NCI-H748 treated with DMSO at 0.1 percent for 48 hours (cell line): ENCODE results near the gene THSD7B.
"Not testable (repeated sequence)": the region's sequence is repeated elsewhere in the genome, so short reads cannot be mapped to it uniquely, and the experiment has no call there.

Experiments used
- DNase-seq: peaks from one replicate; lab custom pipeline; 2025; lab: John Stamatoyannopoulos, UW

Gene THSD7B

DNA sequence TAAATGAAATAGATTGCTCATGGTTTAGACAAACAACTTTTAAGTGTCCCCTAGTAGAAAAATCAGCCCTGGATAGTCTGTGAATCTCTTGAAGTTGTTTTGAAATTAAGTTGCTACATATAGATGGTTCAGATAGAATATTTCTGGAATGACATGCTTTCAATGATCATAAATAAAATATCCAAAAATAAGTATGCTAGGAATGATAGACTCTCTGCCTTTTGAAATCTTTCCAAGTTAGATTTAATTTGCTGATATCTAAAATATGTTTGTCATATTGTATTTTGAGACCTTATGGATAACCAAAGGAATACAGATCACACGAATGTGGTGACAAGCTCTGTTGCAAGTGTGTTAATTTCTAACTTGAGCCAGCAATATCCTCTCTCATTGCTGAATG lies 488.7 kb downstream of the THSD7B start:
- no peak for DNase-seq

GRCh38 chr2:137255345-137255744 lies 490.0 kb downstream of the THSD7B start:
- no peak for DNase-seq

DNA sequence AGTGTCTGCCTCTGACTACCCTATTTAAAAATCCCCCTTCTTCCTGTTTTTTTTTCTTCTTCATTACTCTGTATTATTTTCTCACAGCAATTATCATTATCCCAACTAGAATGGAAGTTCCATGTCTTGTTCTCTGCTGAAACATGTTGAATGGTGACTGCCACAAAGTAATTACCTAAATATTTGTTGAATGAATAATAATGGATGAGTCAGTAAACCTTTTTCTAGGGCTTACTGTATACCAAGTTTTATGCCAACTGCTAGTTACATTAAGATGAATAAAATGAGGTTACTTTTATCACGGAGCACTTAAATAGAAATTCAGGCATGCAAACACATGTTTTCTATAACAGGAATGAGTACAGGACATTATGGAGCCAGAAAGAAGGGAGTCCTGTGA lies 490.6 kb downstream of the THSD7B start:
- DNase-seq, result no peak

DNA sequence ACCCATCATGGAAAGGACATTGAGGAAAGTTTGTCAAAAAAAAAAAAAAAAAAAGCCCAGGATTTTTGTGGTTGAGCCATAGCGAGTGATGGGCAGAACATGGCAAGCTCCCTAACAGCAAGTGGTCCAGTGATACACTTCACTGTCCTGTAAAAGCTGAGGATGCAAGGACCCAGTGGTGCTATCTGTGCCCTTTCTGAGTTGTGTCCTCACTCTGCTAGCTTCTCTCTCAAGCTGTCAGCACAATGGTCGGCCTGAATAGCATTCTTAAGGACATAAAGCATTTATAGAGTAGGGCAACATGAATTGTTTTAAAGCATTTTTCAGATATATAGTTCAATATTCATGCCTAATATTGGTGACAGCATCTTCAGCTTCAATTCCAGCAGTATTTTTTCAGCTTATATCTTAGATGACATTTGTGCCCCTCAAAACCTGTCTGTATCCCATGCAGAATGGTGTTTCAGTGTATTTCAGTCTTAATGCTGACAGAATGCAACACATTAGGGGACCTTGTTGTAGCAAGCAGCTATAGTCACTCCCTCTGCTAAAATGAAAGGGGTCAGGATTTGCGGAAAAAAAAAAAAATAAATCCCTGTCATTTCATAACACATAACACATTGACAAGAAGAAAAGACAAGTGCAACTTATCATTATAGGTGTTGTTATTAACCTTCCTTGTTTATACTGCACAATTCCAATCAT lies 496.7 kb downstream of the THSD7B start:
- no peak for DNase-seq

DNA sequence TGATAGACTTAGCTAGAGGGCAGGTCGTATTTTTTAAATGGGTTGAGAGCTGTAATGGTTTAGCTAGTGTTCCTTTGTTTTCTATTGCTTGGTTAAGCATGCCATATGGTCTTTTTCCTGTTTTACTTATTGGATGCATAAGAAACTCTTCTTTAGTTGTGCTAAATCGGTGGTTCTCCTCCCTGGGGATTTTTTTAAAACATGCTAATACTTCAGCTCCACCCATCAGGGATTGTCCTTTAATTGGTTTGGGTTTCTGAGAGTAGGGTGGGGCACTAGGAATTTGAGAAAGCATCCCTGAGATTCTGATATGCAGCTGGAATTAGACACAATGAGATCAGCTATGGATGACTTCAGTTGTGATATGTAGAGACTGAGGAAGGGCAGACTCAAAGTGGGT lies 497.2 kb downstream of the THSD7B start:
- no peak for DNase-seq

- DNase-seq, result no peak
These were observed 522.7 kb downstream of the THSD7B start for GRCh38 chr2:137287913-137288639.

- DNase-seq, result no peak
These were observed 526.7 kb downstream of the THSD7B start for GRCh38 chr2:137291836-137292570.

DNA sequence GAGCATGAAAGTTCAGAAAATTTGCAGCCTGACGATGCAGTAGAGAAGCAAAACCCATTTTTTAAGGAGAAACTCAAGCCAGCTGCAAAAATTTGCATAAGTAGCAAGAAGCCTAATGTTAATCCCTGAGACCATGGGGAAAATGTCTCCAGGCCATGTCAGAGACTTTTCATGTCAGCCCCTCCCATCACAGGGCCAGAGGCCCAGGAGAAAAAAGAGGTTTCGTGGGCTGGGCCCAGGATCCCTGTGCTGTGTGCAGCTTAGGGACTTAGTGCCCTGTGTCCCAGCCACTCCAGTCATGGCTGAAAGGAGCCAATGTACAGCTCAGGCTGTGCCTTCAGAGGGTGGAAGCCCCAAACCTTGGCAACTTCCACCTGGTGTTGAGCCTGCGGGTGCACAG lies 533.0 kb downstream of the THSD7B start:
- no peak for DNase-seq

- no peak for DNase-seq
These were observed 535.6 kb downstream of the THSD7B start for GRCh38 chr2:137300987-137301386.

DNA sequence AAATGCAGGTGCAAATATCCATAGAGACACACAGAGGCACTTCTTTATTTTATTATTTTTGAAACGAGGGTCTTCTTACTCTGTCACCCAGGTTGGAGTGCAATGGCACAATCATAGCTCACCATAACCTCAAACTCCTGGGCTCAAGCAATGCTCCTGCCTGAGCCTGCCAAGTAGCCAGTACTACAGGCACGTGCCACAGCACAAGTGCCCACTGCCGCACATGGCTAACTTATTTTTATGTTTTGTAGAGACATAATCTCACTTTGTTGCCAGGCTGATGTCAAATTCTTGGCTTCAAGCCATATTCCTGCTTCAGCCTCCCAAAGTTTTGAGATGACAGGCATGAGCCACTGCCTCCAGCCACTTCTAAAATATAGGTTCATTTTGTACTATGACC lies 537.6 kb downstream of the THSD7B start:
- no peak for DNase-seq

DNA sequence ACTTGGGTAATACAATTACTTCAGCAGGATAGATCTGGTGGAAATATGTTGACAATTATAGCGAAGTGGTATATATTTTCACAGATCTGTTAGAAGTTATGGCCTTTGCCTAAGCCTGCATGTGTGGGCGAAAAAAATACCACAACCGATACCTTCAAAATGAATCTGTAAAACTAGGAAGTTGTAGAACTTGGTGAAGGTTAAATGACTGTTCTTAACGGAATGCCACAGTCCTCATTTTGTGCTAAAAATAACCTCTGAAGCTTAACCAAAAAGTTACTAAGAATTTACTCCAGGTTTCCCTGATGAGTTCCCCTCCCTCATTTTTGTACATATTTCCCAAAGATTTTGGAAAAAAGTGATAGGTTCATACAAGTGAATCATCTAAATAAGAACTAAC lies 550.7 kb downstream of the THSD7B start:
- no peak for DNase-seq

DNA sequence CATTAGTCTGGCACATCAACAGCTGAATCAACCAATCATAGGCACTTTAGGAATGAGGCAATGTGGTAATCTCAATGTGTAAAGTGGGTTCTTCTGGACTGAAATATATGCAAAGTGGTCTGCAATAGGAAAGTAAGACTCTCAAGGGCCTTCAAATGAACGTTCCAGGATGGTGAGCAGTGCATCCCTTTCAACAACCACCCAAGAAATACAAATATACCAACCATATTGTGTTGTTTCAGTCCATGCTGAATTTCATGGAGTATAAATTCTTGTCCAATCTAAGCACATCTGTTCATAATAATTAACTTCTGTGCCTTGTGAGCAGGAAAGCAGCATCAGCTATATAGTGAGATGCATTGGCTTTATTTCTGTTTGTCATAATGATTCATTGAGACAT lies 556.2 kb downstream of the THSD7B start:
- no peak for DNase-seq

- not testable (repeated sequence) for DNase-seq
These were observed 566.2 kb downstream of the THSD7B start for GRCh38 chr2:137331562-137331961.

- no peak for DNase-seq
These were observed 568.2 kb downstream of the THSD7B start for GRCh38 chr2:137333386-137334165.

DNA sequence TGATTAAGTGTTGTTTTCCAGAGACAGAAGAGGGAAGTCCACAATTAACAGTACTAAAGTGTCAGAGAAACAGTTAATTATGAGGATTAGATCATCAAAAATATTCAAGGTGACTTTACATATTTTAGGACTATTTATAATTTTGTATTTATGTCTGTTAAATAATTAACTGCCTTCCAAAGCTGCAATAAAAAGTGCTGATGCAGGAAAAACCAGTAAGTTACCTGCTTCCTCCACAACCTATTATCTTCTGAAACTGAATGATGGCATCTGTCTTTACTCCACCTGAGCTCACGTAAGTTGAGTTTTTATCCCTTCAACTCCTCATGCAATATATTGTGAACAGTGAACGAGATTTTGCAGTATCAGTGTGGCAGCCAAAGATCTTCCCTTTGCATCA lies 570.7 kb downstream of the THSD7B start:
- DNase-seq, result no peak

- DNase-seq, result no peak
These were observed 573.7 kb downstream of the THSD7B start for GRCh38 chr2:137339051-137339450.

- no peak for DNase-seq
These were observed 580.6 kb downstream of the THSD7B start for GRCh38 chr2:137345994-137346393.

DNA sequence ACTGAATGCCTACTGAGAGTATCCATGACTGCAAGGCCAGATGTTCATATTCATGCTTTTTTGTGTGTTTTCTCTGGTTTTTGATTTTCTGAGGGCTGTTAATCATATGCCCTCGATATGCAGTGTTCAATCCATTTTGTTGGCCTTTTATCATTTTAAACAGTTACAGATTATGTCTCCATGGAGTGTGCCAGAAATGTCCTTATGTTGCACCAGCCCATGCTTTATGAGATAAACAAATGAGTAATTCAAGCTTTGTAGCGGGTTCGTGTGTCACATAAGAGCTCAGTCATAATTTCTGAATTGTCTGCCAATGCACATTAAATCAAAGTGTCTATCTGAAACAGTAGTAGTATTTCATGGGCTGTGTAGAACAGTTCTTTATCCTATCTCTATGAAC lies 583.0 kb downstream of the THSD7B start:
- no peak for DNase-seq

GRCh38 chr2:137357634-137358033 lies 592.3 kb downstream of the THSD7B start:
- no peak for DNase-seq

DNA sequence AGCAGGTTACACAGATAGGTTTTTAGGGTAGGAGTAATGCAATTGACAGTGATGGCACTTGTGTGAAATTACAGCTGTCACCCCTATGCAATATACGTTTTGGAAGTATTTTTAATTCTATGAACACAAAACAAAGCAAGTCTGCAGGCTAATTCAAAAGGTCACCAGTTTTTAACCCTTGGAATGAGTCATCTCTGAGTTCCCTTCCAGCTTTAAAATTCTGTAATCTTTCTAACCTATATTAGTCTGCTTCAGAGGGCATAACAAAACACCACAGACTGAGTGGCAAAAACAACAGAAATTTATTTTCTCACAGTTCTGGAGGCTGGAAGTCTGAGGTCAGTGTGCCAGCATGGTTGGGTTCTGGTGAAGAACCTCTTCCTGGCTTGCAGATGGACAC lies 602.0 kb downstream of the THSD7B start:
- DNase-seq, result no peak

- no peak for DNase-seq
These were observed 603.8 kb downstream of the THSD7B start for GRCh38 chr2:137369106-137369505.

DNA sequence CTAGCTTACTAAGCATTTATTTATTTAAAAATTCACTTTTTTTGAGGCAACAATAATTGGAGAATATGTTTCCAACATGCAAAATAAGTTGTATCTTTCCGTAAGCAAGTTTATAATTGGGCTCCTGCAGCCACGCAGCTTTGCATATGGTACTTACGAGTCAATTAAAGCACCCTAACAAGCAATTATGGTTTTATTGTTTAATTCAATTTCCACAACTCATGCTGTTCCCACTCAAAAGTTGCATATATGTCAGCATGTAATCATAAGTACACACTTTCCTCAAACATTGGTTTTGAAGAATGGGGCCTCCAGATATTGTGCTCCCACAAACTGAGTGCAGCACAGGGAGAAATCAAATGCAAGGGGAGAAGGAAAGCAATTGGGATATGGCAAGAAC lies 613.8 kb downstream of the THSD7B start:
- DNase-seq, result no peak
